ENCODE results near the gene ILF3.

- TF ChIP-seq CTCF (IDR thresholded peaks at IDR 0.05; ENCODE audit: insufficient read depth, low read length) (no peak), REST (IDR thresholded peaks at IDR 0.05; ENCODE audit: insufficient replicate concordance, low read depth) (no peak), GABPA (IDR thresholded peaks at IDR 0.05; ENCODE audit: low read depth) (no peak), POLR2AphosphoS5 (IDR thresholded peaks at IDR 0.05; ENCODE audit: low read depth) (no peak)
Measured at GRCh38 chr19:10637894-10638293, 16.3 kb upstream of the ILF3 start.
